GM19395 (cell line): ENCODE results near the gene UBE2J2.
A peak's percentile ranks its signal among the peaks of the same experiment; 100 is the strongest.
"Not testable (repeated sequence)": the region's sequence is repeated elsewhere in the genome, so short reads cannot be mapped to it uniquely, and the experiment has no call there.

Experiments
- ATAC-seq: cut with Tn5 transposase; IDR thresholded peaks from one replicate; pipeline ENCODE4 v1.9.1; 2021; ENCODE audit warnings: mild to moderate bottlenecking, moderate library complexity; ENCODE audit not compliant: unreplicated experiment

UBE2J2 gene

DNA sequence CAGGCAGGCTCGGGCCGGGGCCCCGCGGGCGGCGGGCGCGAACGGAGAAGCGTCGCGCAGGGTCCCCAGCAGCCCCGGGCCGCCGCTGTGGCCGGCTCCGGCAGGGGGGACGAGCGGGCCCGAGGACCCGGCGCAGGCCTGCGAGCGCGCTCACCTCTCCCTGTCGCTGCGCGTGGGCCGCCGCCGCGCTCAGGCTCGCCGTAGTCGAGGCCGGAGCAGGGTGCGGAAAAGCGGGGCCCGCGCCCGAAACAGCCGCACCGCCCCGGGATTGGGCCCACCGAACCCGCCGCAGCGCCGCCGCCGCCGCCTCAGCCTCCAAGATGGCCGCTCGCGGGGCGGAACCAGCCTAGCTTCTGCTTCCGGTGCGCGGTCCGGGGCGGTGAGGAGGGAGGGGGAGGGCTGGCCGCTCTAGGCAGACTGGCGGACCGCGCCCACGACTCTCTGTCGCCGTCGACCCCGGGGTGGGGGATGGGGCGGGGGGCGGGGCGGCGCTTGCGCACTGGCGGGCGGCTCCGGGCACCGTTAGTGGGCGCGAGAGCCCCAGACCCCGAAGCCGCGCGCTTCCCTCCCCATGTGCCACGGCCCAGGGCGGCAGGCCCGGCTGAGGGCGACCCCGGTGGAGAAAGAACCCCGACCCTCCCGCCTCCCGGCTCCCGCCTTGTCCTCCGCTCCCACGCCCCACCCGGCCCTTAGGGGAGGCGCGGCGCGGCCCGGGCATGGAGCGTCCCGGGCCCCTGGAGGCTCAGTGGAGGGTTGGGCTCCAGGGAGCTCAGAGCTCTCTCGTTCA is at the start of gene UBE2J2:
Gene UBE2J2 (minus strand): TSS at position 343 of the 787 bp plus-strand sequence. CDS start 5,862 bp downstream, outside the sequence.
- ATAC-seq, result peak; percentile 68

- no peak for ATAC-seq
Measured at GRCh38 chr1:1322952-1323351, 49.3 kb upstream of the UBE2J2 start.

DNA sequence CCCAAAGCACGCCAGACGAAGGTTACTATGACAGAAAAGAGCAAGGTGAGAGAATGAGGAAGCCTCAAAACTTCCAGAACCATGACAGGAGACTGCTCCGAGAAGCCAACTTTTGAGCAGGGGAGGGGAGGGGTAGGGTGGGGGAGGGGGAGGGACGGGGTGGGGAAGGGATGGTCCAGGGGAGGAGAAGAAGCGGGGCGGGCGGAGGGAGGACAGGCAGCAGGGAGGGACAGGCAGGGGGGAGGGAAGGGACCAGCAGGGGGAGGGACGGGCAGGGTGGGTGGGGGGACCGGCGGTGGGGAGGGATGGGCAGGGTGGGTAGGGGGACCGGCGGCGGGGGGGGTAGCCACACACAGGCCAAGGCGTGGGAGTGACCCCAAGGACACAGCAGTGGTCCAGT is 48.8 kb upstream of the UBE2J2 start:
- ATAC-seq, result no peak

GRCh38 chr1:1321477-1321876 is 47.8 kb upstream of the UBE2J2 start:
- ATAC-seq, result no peak

GRCh38 chr1:1320666-1321448 is 47.2 kb upstream of the UBE2J2 start:
- no peak for ATAC-seq

DNA sequence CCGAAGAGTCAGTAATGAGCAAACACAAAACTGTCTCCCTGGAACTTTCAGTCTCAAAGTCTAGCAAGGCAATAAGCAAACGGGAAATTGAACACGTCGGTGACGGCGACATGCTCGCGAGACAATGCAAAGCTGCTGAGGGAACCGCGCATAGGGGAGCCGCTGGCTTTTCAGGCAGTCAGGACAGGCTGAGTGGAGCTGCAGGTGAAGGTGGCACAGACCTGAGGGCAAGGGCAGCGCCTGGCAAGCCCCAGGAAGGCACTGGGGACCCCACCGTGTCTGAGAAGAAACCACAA is 45.9 kb upstream of the UBE2J2 start:
- ATAC-seq, result no peak

DNA sequence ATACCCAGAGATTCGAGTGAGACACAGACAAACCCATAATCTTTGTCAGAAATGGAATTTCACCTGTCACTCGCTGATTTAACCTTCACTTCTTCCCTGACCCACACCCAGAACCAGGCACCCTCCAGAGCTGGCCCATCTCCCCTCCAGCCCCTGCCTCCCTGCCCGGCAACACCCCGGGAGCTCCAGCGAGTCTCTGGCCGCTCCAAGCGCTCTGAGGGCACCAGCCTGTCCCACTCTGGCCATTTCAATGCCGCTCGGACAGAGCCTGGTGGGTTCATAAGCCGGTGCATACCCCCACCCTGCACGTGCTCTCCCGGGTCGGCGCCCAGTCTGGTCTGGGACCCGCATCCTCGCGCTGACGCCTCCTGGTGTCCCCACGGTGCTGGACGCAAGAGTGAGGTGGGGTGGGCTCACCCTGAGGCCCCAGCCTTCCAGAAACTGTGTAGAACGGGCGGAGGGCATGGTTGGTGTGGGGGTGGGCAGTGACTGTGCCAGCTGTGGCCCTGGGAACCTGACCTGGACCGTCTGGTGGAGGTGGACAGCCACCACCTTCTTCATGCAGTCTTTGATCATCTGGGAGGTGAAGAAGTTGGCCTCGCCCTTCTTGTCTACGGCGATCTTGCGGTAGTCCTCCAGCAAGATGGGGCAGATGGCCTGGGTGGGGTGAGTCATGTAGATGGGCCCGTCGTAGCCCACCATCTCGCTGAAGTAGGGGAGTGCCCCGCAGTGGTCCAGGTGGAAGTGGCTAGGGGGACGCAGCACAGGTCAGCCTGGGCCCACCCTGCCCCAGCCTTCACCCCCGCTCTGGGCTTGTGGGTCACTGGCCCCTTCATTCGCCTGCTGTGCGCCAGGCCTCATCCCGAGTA is 45.4 kb upstream of the UBE2J2 start:
- no peak for ATAC-seq

DNA sequence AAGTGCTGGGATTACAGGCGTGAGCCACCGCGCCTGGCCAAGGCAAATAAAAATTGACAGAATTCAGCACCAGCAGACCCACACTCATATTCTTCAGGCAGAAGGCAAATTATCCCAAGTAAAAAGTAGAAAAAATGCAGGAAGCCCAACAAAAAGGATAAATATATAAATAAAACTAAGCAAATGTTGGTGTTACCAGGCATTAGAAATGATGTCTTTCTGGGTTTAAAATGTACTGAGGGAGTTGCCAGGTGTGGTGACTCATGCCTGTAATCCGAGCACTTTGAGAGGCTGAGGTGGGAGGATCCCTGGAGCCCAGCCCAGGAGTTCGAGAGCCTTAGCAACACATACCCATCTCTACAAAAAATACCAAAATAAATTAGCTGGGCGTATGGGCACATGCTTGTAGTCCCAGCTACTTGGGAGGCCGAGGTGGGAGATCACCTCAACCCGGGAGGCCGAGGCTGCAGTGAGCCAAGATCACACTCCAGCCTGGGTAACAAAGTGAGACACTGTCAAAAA is 44.5 kb upstream of the UBE2J2 start:
- no peak for ATAC-seq

GRCh38 chr1:1317420-1317819 is 43.8 kb upstream of the UBE2J2 start:
- ATAC-seq, result no peak

DNA sequence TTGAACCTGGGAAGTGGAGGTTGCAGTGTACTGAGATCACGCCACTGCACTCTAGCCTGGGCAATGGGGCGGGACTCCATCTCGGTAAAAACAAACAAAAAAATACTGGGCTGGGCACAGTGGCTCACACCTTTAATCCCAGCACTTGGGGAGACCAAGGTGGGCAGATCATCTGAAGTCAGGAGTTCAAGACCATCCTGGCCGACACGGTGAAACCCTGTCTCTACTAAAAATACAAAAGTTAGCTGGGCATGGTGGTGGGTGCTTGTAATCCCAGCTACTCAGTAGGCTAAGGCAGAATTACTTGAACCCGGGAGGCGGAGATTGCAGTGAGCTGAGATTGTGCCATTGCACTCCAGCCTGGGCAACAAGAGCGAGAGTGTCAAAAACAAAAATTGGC is 42.5 kb upstream of the UBE2J2 start:
- not testable (repeated sequence) for ATAC-seq

DNA sequence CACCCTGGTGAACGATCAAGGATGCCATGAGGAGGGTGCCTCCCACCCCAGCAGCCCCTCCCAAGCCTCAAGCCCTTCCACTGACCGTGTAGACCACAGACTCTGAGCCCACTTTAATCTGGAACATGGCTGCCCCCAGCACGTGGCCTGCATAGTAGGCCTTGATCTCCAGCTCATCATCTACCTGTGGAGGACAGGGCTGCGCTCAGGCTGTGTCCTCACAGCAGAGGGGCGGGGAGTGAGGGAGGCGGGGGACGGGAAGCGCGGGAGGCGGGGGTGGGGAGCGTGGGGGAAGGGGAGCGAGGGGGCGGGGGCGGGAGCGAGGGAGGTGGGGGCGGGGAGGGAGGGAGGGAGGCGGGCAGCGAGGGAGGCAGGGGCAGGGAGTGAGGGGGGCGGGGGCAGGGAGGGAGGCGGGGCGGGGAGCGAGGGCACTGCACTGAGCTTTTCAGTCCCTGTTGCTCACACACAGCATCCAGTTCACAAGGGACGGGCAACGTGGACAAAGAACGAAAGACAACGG is 41.8 kb upstream of the UBE2J2 start:
- ATAC-seq, result no peak

DNA sequence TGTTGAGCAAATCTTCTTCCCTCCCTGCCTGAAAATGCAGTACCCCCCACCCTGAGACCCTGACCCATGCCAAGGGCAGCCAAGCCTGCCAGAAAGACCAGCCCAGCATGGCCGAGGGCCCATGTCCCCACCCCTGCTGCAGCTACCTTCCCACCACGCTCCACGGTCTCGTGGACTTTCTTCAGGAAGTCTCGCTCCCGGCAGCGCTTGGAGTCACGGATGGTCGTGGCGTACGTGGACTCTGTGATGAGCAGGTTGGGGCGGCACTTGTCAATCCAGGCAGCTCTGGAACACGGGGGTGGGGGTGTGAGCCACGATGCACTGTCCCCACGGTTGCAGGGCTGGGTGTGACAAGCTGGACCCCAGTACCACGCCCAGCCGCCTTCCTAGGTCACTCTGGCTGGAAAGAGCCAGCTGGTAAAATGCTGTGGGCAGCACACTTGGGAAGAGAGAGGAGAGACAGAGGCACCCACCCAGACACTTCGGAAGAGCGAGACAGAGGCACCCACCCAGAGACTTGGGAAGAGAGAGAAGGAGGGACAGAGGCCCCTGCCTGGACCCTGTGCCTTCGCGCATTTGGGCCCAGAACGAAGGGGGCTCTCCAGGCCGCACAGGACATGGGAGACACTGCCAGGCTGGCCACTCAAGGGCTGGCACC is 41.2 kb upstream of the UBE2J2 start:
- no peak for ATAC-seq

- ATAC-seq, result no peak
Measured at GRCh38 chr1:1314237-1314586, 40.6 kb upstream of the UBE2J2 start.

GRCh38 chr1:1313500-1314236 is 40.0 kb upstream of the UBE2J2 start:
- no peak for ATAC-seq

- no peak for ATAC-seq
Measured at GRCh38 chr1:1312450-1313314, 39.0 kb upstream of the UBE2J2 start.

GRCh38 chr1:1311107-1312104 is 37.8 kb upstream of the UBE2J2 start:
- ATAC-seq, result no peak

DNA sequence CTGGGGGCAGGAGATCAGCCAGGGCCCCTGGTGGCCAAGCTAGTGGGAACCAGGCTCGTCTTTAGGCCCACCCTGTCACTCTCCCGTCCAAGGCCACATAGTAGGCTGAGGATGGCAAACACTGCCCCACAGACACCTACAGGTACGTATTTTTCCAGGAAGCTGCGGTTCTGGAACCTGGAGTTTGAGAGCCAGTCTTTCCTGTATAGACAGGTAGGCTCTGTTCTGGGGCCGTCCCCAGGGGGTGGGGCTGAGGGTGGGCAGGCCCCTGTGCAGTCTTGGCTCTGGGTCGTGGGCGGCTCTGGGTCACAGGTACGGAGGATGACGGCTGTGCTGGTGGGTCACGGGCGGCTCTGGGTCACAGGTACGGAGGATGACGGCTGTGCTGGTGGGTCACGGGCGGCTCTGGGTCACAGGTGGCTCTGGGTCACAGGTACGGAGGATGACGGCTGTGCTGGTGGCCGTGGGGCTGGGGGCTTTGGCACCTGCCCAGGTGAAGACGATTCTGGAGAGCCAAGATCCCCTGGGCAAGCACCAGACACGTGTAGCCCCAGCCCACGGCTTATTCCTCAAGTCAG is 36.9 kb upstream of the UBE2J2 start:
- no peak for ATAC-seq

GRCh38 chr1:1310109-1310385 is 36.4 kb upstream of the UBE2J2 start:
- ATAC-seq, result no peak
